ENCODE results near the gene MCUB.

Gene MCUB

DNA sequence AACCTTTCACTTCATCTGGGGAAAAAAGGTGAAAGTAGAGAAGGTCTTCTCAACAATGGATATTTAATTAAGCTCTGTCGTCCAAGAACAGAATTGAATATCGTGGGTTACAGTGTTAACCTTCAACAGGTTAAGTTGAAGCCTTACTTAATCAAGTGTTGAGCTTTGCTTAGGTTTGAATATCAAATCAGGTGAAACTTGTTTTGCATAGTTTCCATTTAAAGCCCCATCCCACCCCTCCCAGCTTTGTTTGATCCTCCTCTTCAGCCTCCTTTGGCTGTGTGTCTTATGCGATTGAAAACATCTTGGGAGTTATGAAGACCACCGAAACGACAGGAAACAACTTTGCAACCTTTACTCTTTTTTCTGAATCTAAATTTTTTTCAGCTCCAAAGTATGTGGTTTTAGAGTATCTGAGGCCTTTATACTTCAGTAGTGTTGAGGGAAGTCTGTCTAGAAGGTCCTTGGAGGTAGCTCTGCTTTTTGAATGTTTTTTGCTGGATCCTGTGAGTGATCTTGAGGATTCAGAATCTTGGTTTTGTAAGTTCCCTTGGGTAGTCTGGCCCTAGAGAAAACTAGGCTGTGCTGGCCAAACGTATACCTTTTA, 39.1 kb downstream of the MCUB start:
- no peak overlapping the region for H3K4me2 ChIP-seq
- no peaks in the 10 kb centered on the region for H4K20me1 ChIP-seq
- TF ChIP-seq Cebpa-rat (IDR thresholded peaks at IDR 0.05) = no peak
- no peak overlapping the region for H3K27ac ChIP-seq
- H3K9me3 ChIP-seq = peaks cover 31% of the 10 kb centered on the region
- H3K4me3 ChIP-seq = no peak overlapping the region
- H3K4me1 ChIP-seq = no peaks in the 10 kb centered on the region
- no peak overlapping the region for H3K9ac ChIP-seq
- H3K36me3 ChIP-seq = peaks cover 7% of the 10 kb centered on the region; the same call in 1 of the 2 replicates
- no peaks in the 10 kb centered on the region for H3K27me3 ChIP-seq

DNA sequence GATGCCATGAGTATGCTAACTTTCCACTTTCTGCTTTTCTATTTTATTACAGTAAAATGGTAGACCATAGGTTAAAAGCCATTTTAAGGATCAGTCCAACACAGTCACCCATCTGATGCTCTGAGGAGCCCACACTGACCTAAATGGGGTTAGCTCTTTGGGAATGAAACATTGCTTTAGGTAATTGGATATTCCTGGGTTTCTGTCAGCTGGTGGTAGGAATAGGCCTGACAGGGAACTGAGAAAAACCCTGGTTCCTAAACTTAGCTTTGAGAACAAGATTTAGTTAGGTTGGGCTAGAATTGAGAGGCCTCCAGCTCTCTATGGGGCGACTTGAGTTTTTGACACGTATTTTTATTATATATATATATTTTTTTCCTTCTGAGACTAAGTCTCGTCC, 40.4 kb downstream of the MCUB start:
- no peak for TF ChIP-seq Cebpa-rat (IDR thresholded peaks at IDR 0.05)
- Histone ChIP-seq H3K36me3 (peaks cover 7% of the 10 kb centered on the region; the same call in 1 of the 2 replicates), H3K4me2 (no peak overlapping the region), H3K9ac (no peak overlapping the region), H3K4me3 (no peak overlapping the region), H3K27ac (no peak overlapping the region), H3K4me1 (no peaks in the 10 kb centered on the region), H3K27me3 (no peaks in the 10 kb centered on the region), H4K20me1 (no peaks in the 10 kb centered on the region), H3K9me3 (peaks cover 35% of the 10 kb centered on the region)

DNA sequence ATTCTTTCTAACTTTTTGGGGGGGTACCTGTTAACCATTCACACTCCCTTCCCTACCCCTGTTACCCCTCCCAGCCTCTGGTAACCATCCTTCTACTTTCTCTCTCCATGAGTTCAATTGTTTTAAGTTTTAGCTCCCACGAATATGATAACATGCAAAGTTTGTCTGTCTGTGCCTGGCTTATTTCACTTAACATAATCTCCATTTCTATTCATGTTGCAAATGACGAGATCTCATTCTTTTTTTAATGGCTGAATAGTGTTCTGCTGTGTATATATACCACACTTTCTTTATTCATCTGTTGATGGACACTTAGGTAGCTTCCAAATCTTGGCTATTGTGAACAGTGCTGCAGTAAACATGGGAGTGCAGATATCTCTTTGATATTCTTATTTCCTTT, 41.3 kb downstream of the MCUB start:
- no peak for TF ChIP-seq Cebpa-rat (IDR thresholded peaks at IDR 0.05)
- Histone ChIP-seq H3K4me1 (no peaks in the 10 kb centered on the region), H3K36me3 (peaks cover 7% of the 10 kb centered on the region; the same call in 1 of the 2 replicates), H4K20me1 (no peaks in the 10 kb centered on the region), H3K4me3 (no peak overlapping the region), H3K27ac (no peak overlapping the region), H3K4me2 (no peak overlapping the region), H3K9me3 (peaks cover 35% of the 10 kb centered on the region), H3K27me3 (no peaks in the 10 kb centered on the region), H3K9ac (no peak overlapping the region)

DNA sequence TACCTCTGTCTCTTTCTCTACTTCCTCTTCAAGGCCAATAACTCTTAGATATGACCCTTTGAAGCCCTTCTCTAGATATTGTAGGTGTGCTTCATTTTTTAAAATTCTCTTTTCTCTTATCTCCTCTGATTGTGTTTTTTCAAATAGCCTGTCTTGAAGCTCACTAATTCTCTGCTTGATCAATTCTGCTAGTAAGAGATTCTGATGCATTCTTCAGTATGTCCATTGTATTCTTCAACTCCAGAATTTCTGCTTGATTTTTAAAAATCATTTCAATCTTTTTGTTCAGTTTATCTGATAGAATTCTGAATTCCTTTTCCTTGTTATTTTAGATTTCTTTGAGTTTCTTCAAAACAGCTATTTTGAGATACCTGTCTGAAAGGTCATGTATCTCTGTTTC, 47.9 kb downstream of the MCUB start:
- H3K4me3 ChIP-seq = no peak overlapping the region
- no peaks in the 10 kb centered on the region for H4K20me1 ChIP-seq
- no peaks in the 10 kb centered on the region for H3K4me1 ChIP-seq
- H3K36me3 ChIP-seq = peaks cover 18% of the 10 kb centered on the region; the same call in 1 of the 2 replicates
- no peaks in the 10 kb centered on the region for H3K27me3 ChIP-seq
- H3K27ac ChIP-seq = no peak overlapping the region
- H3K9ac ChIP-seq = no peak overlapping the region
- peaks cover 64% of the 10 kb centered on the region for H3K9me3 ChIP-seq
- TF ChIP-seq Cebpa-rat (IDR thresholded peaks at IDR 0.05) = no peak
- H3K4me2 ChIP-seq = no peak overlapping the region

DNA sequence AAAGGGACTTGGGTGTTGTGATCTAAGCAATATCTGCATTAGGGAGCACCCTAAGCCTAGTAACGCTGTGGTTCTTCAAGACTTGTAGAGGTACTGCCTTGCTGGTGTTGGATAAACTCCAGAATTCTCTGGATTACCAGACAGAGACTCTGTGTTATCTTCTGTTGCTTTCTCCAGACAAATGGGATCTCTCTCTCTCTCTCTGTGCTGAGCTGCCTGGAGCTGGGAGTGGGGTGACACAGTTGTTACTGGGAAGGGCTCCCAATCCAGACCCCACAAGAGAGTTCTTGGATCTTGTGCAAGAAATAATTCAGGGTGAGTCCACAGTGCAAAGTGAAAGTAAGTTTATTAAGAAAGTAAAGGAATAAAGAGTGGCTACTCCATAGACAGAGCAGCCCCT, 48.8 kb downstream of the MCUB start:
- H3K9ac ChIP-seq = no peak overlapping the region
- H3K27me3 ChIP-seq = no peaks in the 10 kb centered on the region
- H3K9me3 ChIP-seq = peaks cover 57% of the 10 kb centered on the region
- no peaks in the 10 kb centered on the region for H4K20me1 ChIP-seq
- no peak overlapping the region for H3K27ac ChIP-seq
- H3K36me3 ChIP-seq = peaks cover 12% of the 10 kb centered on the region; the same call in 1 of the 2 replicates
- H3K4me3 ChIP-seq = no peak overlapping the region
- TF ChIP-seq Cebpa-rat (IDR thresholded peaks at IDR 0.05) = no peak
- H3K4me1 ChIP-seq = peaks cover 2% of the 10 kb centered on the region
- no peak overlapping the region for H3K4me2 ChIP-seq

DNA sequence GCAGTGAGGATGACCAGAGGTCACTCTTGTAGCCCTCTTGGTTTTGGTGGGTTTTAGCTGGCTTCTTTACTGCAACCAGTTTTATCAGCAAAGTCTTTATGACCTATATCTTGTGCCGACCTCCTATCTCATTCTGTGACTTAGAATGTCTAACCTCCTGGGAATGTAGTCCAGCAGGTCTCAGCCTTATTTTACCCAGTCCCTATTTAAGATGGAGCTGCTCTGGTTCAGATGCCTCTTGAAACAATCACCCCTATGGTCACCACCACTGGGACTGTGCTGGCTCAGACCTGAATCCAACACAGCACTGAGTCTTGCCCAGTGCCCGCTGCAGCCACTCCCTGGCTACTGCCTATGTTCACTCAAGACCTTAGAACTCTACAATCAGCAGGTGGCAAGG, 49.4 kb downstream of the MCUB start:
- Histone ChIP-seq H3K27me3 (no peaks in the 10 kb centered on the region), H3K4me2 (no peak overlapping the region), H3K4me3 (no peak overlapping the region), H3K9ac (no peak overlapping the region), H4K20me1 (no peaks in the 10 kb centered on the region), H3K36me3 (peaks cover 12% of the 10 kb centered on the region; the same call in 1 of the 2 replicates), H3K27ac (no peak overlapping the region), H3K9me3 (peaks cover 55% of the 10 kb centered on the region), H3K4me1 (peaks cover 7% of the 10 kb centered on the region)
- no peak for TF ChIP-seq Cebpa-rat (IDR thresholded peaks at IDR 0.05)

DNA sequence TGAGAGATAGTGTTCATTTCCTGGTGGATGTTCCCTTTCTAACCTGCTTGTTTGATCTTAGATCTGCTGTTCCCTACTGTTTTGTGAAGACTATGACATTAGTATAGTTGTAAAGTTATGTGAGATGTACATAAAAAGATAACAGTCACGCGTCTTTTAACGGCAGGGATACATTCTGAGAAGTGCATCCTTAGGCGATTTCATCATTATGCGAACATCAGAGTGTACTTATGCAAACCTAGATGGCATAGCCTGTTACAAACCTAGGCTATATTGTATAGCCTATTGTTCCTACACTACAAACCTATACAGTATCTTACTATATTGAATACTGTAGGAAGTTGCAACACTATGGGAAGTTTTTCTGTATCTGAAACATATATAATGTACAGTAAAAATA, 50.4 kb downstream of the MCUB start:
- Histone ChIP-seq H3K4me2 (no peak overlapping the region), H3K9me3 (peaks cover 53% of the 10 kb centered on the region), H3K27ac (no peak overlapping the region), H3K27me3 (no peaks in the 10 kb centered on the region), H3K4me3 (no peak overlapping the region), H4K20me1 (no peaks in the 10 kb centered on the region), H3K9ac (no peak overlapping the region), H3K36me3 (peaks cover 12% of the 10 kb centered on the region; the same call in 1 of the 2 replicates), H3K4me1 (peaks cover 17% of the 10 kb centered on the region)
- TF ChIP-seq Cebpa-rat (IDR thresholded peaks at IDR 0.05) = no peak

DNA sequence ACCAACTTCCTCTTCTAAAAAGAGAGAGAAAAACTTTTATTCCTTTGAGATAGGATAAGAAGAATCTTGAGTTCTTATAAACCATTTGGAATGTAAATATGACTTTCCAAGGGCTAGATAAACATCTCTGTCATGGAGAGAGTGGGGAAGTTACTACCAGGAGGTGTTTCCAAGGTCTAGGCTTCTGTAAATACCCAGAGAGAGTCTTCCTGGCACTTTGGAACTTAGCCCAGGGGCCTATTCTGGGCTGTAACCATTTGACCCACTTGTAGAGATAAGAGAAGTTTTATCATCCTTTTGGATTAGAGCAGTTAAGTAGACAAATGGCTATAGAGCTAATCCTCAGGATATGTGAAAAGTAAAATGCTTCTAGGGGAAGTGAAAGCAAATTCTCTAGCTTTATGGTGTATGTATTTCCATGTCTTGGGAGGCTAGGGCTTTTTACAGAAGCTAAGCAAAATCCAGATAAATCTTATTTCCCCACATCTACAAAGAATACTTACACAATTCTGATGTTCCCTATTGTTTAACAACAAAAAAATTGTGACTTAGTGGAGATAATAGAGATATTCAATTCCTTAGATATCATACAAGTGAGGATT, 51.1 kb downstream of the MCUB start:
- no peak for TF ChIP-seq Cebpa-rat (IDR thresholded peaks at IDR 0.05)

DNA sequence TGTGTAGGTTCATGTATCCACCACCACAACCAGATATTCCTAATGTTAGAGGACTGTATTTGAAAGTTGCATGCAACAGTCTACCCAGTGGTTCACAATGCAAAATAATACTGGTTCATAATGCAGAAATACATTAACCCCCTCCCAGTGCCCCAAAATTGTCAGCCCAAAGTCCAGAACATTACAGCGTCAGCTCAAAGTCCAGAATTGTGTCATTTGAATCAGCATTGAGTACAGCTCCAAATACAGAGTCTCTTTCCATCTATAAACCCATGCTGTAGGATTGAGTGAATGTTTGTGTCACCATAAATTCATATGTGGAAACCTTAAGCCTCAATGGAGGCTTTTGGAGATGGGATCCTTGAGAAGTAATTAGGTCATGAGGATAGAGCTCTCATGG, 54.0 kb downstream of the MCUB start:
- Histone ChIP-seq H3K4me2 (peak overlapping the region; percentile 61), H3K36me3 (peaks cover 12% of the 10 kb centered on the region; the same call in 1 of the 2 replicates)
- TF ChIP-seq Cebpa-rat (IDR thresholded peaks at IDR 0.05) = no peak

More for the DNA sequence above, 51.1 kb downstream of the MCUB start:
- H3K27ac ChIP-seq = no peak overlapping the region
- no peaks in the 10 kb centered on the region for H4K20me1 ChIP-seq
- no peak overlapping the region for H3K9ac ChIP-seq
- H3K4me1 ChIP-seq = peaks cover 17% of the 10 kb centered on the region
- H3K4me3 ChIP-seq = no peak overlapping the region
- H3K36me3 ChIP-seq = peaks cover 12% of the 10 kb centered on the region; the same call in 1 of the 2 replicates
- no peak overlapping the region for H3K4me2 ChIP-seq
- peaks cover 53% of the 10 kb centered on the region for H3K9me3 ChIP-seq
- H3K27me3 ChIP-seq = no peaks in the 10 kb centered on the region

DNA sequence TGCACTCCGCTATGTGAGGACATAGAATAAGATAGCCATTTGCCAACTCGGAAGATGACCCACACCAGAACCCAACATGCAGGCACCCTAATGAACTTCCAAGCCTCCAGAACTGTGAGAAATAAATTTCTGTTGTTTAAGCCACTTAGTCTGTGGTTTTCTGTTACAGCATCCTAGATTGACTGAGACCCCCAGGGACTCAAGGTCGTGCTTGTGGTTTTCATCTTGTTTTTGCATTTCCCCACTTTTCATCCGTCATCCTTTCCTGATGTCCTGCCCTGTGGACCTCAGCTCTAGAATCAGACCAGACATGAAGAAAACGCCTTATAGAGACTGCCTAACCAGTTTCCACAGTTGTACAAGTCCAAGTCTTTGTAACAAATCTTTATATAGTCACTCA, 54.4 kb downstream of the MCUB start:
- H3K4me3 ChIP-seq = no peak overlapping the region
- H3K9ac ChIP-seq = no peak overlapping the region
- no peak overlapping the region for H3K27ac ChIP-seq
- H4K20me1 ChIP-seq = no peaks in the 10 kb centered on the region
- no peaks in the 10 kb centered on the region for H3K27me3 ChIP-seq
- H3K4me2 ChIP-seq = peak overlapping the region; percentile 61
- peaks cover 26% of the 10 kb centered on the region for H3K9me3 ChIP-seq
- H3K36me3 ChIP-seq = peaks cover 10% of the 10 kb centered on the region; the same call in 1 of the 2 replicates
- TF ChIP-seq Cebpa-rat (IDR thresholded peaks at IDR 0.05) = no peak
- H3K4me1 ChIP-seq = peaks cover 17% of the 10 kb centered on the region

More for the DNA sequence above, 54.0 kb downstream of the MCUB start:
- peaks cover 17% of the 10 kb centered on the region for H3K4me1 ChIP-seq
- H3K4me3 ChIP-seq = no peak overlapping the region
- no peaks in the 10 kb centered on the region for H4K20me1 ChIP-seq
- H3K9ac ChIP-seq = no peak overlapping the region
- H3K27me3 ChIP-seq = no peaks in the 10 kb centered on the region
- H3K27ac ChIP-seq = no peak overlapping the region
- peaks cover 31% of the 10 kb centered on the region for H3K9me3 ChIP-seq
